Neural progenitor cell (in vitro differentiated cells): ENCODE data around the gene ALDH1L1.

Source experiments
- EZH2 ChIP-seq: fragments of 200-600 bp; sonication (generic); IDR thresholded peaks from 2 replicates; pipeline ENCODE4 v1.6.1; 2017; ENCODE audit warnings: antibody characterized with exemption, mild to moderate bottlenecking, moderate library complexity
- TF ChIP-seq, protein P1 (sequence below): fragments of 200-600 bp; sonication (generic); IDR thresholded peaks from 2 replicates; pipeline ENCODE4 v1.5.1; 2017; ENCODE audit warnings: antibody characterized with exemption, mild to moderate bottlenecking

DNA sequence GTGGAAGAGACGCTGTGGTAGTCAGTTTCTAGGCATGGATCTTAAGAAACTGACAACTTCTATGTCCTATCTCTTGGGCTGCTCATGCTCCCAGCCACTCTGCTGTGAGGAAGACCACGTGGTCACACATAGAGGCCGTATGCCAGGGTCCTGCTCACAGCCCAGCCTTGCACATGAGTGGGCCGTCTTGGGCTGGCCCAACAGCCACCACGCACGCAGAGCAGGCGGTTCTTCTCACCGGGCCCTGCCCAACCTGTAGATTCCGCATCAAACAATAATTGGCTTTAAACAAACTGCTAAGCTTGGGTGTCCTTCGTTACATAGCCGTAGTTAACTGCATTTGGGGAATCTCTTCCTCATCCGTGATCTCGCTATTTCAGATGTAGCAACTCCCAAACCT is 122.5 kb downstream of the ALDH1L1 start:
- TF ChIP-seq, protein P1, sequence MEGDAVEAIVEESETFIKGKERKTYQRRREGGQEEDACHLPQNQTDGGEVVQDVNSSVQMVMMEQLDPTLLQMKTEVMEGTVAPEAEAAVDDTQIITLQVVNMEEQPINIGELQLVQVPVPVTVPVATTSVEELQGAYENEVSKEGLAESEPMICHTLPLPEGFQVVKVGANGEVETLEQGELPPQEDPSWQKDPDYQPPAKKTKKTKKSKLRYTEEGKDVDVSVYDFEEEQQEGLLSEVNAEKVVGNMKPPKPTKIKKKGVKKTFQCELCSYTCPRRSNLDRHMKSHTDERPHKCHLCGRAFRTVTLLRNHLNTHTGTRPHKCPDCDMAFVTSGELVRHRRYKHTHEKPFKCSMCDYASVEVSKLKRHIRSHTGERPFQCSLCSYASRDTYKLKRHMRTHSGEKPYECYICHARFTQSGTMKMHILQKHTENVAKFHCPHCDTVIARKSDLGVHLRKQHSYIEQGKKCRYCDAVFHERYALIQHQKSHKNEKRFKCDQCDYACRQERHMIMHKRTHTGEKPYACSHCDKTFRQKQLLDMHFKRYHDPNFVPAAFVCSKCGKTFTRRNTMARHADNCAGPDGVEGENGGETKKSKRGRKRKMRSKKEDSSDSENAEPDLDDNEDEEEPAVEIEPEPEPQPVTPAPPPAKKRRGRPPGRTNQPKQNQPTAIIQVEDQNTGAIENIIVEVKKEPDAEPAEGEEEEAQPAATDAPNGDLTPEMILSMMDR, result no peak
- no peak for TF ChIP-seq EZH2
